Lower leg skin (tissue), 4 donors: ENCODE results near the gene ALG12. TPM values are rescaled to one million over a fixed set of nuclear protein-coding genes. Genes with fewer than 3 reads are reported as not detected.

Source experiments
- DNase-seq, 2 donors: peaks; one replicate each; pipeline ENCODE4 v3.0.0-alpha.2; 2019; ENCODE audit warnings: low spot score in 2 of 2
- H3K4me3 ChIP-seq: fragments of 200-600 bp; sonication (generic); 2 replicates; pipeline ENCODE4 v1.5.1; 2017; ENCODE audit warnings: mild to moderate bottlenecking, low read depth; ENCODE audit not compliant: poor library complexity, severe bottlenecking
- CTCF ChIP-seq, 3 donors: fragments of 450-650 bp; IDR thresholded peaks; one replicate each; pipeline ENCODE4 v1.5.1; 2016; ENCODE audit warnings: antibody characterized with exemption in 3 of 3, mild to moderate bottlenecking in 3 of 3, moderate library complexity in 2 of 3
- POLR2A ChIP-seq, 2 donors: fragments of 450-650 bp; IDR thresholded peaks; one replicate each; pipeline ENCODE4 v1.6.1; 2016 to 2017; ENCODE audit warnings: antibody characterized with exemption in 2 of 2, mild to moderate bottlenecking in 1 of 2, moderate library complexity in 1 of 2
- WGBS, 2 donors: methylation state at CpG; one replicate each; pipeline ENCODE4 v1.1.5; 2018; 5-methylcytosine and 5-hydroxymethylcytosine counted together
- intact Hi-C: fragments of 100-400 bp; cut with DNase I; formaldehyde crosslinking; loops from one replicate; pipeline ENCODE4 v1.15.0; 2023; ENCODE audit warnings: low total_unique reads
- total RNA-seq, 4 donors: library from RNA; depleted of rRNA; stranded (reverse); fragments of >200 nt; gene quantifications; one replicate each; pipeline ENCODE4 v1.1.0, GENCODE V29; 2016

Gene ALG12
- total RNA-seq, 4 donors from 2014 or later = 7.5 to 25.6 (median 16.1) TPM

DNA sequence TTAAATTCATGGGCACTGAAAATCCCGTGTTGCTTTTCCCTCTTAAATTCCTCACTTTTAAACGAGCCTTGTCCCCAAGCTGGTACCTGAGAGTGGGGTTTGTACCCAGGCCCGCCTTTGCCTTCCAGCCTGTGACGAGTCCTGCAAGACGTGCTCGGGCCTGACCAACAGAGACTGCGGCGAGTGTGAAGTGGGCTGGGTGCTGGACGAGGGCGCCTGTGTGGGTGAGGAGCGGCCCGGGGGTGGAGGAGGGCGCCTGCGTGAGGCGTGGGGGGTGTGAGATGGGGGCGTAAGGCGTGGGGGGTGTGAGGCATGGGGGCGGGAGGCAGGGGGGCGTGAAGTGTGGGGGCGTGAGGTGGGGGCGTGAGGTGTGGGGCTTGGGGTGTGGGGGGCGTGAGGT lies 4.2 kb upstream of the ALG12 start:
- intact Hi-C loops = no loop called here
- DNase-seq = no peak
- 84 to 88% methylated on average over 10 to 18 of the region's 22 CpGs for WGBS, 2 donors
- no peak for TF ChIP-seq POLR2A (IDR thresholded peaks at IDR 0.05)
- no peak for TF ChIP-seq CTCF (IDR thresholded peaks at IDR 0.05)
- no peak overlapping the region for H3K4me3 ChIP-seq

DNA sequence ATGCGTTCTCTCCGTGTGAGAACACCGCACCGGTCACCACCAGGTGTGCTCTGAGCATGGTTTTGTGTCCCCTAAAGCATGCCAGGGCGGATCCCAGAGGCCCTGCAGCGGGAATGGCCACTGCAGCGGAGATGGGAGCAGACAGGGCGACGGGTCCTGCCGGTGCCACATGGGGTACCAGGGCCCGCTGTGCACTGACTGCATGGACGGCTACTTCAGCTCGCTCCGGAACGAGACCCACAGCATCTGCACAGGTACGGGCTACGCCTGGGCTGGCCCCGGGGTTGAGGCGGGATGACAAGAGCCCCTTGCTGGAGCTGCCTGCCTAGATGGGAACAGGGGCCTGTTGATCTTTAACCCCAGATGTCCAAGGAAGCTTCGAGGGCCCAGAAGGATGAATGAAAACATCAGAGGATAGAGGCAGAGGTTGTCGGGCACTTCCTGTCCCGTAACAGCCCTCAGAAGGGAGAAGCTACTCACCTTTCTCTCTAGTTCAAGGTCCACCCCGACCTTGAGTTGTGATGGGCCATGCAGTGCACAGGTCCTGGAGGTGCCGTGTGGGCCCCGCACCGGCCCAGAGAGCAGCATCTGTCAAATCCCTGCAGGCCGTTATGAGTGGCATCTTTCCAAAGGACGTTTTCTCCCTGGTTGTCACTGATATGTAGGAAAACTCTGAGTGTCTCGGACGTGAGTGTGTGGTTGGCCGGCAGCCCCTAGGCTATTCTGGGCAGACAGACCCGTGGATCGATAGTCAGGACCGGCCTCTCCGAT lies 3.5 kb upstream of the ALG12 start:
- TF ChIP-seq CTCF (IDR thresholded peaks at IDR 0.05) (no peak), POLR2A (IDR thresholded peaks at IDR 0.05) (no peak)
- H3K4me3 ChIP-seq = no peak overlapping the region
- no peak for DNase-seq
- 88% methylated on average over 34 to 35 of the region's 35 CpGs for WGBS, 2 donors
- intact Hi-C loops = no loop called here

DNA sequence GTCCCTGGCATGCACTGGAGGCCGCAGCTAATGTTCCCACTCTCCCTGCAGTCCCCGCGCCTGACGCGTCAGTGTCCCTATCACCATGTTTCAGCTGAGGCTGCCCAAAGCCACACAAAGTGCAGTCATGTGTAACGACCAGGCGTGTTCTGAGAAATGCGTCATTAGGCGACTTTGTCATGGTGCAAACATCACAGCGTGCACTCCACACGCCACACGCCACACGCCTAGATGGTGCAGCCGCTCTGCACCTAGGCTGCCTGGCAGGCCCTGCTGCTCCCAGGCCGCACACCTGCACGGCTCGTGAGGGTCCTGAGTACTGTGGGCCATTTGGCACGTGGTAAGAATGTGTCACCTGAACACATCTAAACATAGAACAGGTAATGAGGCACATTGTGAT lies 2.6 kb upstream of the ALG12 start:
- DNase-seq = no peak
- no peak for TF ChIP-seq POLR2A (IDR thresholded peaks at IDR 0.05)
- TF ChIP-seq CTCF (IDR thresholded peaks at IDR 0.05) = no peak
- intact Hi-C loops = no loop called here
- H3K4me3 ChIP-seq = no peak overlapping the region
- WGBS, 2 donors = 90 to 97% methylated on average over 18 of the region's 18 CpGs

GRCh38 chr22:49918911-49919881 lies 958 bp upstream of the ALG12 start:
- no peak for TF ChIP-seq CTCF (IDR thresholded peaks at IDR 0.05)
- no peak for TF ChIP-seq POLR2A (IDR thresholded peaks at IDR 0.05)
- no peak for DNase-seq
- H3K4me3 ChIP-seq = peak overlapping the region; percentile 16
- intact Hi-C loops = loop anchor here (10.0 kb wide), 1 partner anchor 134 kb away; no protein-coding TSS in a partner anchor
- 37 to 52% methylated on average over 28 to 46 of the region's 47 CpGs for WGBS, 2 donors

DNA sequence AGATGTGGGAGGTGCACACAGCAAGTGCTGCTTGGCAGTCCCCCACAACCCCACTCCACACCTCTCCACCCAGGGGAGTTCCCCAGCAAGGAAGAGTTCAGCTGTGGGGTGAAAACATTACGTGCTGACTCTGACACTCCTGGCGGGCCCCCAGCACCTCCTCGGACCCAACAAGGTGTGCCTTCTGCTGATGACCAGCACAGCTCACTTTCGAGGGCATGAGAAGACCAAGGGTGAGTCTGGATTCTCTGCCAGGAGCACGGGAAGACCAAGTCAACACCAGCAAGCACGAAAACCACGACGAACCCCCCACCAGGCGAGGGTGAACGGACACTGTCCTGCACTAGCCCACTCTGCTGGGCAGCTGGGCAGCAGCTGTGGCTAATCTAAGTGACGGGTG lies 1.4 kb downstream of the ALG12 start:
- no peak for DNase-seq
- TF ChIP-seq CTCF (IDR thresholded peaks at IDR 0.05) = no peak
- TF ChIP-seq POLR2A (IDR thresholded peaks at IDR 0.05) = no peak
- 86 to 94% methylated on average over 11 of the region's 11 CpGs for WGBS, 2 donors
- no peak overlapping the region for H3K4me3 ChIP-seq
- intact Hi-C loops = loop anchor here (10.0 kb wide), 1 partner anchor 132 kb away; no protein-coding TSS in a partner anchor
